ENCODE results near the gene LCA5L.

- TF ChIP-seq, protein P1, sequence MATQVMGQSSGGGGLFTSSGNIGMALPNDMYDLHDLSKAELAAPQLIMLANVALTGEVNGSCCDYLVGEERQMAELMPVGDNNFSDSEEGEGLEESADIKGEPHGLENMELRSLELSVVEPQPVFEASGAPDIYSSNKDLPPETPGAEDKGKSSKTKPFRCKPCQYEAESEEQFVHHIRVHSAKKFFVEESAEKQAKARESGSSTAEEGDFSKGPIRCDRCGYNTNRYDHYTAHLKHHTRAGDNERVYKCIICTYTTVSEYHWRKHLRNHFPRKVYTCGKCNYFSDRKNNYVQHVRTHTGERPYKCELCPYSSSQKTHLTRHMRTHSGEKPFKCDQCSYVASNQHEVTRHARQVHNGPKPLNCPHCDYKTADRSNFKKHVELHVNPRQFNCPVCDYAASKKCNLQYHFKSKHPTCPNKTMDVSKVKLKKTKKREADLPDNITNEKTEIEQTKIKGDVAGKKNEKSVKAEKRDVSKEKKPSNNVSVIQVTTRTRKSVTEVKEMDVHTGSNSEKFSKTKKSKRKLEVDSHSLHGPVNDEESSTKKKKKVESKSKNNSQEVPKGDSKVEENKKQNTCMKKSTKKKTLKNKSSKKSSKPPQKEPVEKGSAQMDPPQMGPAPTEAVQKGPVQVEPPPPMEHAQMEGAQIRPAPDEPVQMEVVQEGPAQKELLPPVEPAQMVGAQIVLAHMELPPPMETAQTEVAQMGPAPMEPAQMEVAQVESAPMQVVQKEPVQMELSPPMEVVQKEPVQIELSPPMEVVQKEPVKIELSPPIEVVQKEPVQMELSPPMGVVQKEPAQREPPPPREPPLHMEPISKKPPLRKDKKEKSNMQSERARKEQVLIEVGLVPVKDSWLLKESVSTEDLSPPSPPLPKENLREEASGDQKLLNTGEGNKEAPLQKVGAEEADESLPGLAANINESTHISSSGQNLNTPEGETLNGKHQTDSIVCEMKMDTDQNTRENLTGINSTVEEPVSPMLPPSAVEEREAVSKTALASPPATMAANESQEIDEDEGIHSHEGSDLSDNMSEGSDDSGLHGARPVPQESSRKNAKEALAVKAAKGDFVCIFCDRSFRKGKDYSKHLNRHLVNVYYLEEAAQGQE (IDR thresholded peaks at IDR 0.05): no peak
- TF ChIP-seq, protein P2, sequence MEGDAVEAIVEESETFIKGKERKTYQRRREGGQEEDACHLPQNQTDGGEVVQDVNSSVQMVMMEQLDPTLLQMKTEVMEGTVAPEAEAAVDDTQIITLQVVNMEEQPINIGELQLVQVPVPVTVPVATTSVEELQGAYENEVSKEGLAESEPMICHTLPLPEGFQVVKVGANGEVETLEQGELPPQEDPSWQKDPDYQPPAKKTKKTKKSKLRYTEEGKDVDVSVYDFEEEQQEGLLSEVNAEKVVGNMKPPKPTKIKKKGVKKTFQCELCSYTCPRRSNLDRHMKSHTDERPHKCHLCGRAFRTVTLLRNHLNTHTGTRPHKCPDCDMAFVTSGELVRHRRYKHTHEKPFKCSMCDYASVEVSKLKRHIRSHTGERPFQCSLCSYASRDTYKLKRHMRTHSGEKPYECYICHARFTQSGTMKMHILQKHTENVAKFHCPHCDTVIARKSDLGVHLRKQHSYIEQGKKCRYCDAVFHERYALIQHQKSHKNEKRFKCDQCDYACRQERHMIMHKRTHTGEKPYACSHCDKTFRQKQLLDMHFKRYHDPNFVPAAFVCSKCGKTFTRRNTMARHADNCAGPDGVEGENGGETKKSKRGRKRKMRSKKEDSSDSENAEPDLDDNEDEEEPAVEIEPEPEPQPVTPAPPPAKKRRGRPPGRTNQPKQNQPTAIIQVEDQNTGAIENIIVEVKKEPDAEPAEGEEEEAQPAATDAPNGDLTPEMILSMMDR (IDR thresholded peaks at IDR 0.05): no peak
- no peak for TF ChIP-seq RFX5 (IDR thresholded peaks at IDR 0.05)
- no peak for TF ChIP-seq POLR2A (IDR thresholded peaks at IDR 0.05; ENCODE audit: low read length)
- TF ChIP-seq, protein P3, sequence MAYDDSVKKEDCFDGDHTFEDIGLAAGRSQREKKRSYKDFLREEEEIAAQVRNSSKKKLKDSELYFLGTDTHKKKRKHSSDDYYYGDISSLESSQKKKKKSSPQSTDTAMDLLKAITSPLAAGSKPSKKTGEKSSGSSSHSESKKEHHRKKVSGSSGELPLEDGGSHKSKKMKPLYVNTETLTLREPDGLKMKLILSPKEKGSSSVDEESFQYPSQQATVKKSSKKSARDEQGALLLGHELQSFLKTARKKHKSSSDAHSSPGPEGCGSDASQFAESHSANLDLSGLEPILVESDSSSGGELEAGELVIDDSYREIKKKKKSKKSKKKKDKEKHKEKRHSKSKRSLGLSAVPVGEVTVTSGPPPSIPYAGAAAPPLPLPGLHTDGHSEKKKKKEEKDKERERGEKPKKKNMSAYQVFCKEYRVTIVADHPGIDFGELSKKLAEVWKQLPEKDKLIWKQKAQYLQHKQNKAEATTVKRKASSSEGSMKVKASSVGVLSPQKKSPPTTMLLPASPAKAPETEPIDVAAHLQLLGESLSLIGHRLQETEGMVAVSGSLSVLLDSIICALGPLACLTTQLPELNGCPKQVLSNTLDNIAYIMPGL (CRISPR knock-in tag; IDR thresholded peaks at IDR 0.05; ENCODE audit: borderline replicate concordance): no peak
- TF ChIP-seq, protein P4, sequence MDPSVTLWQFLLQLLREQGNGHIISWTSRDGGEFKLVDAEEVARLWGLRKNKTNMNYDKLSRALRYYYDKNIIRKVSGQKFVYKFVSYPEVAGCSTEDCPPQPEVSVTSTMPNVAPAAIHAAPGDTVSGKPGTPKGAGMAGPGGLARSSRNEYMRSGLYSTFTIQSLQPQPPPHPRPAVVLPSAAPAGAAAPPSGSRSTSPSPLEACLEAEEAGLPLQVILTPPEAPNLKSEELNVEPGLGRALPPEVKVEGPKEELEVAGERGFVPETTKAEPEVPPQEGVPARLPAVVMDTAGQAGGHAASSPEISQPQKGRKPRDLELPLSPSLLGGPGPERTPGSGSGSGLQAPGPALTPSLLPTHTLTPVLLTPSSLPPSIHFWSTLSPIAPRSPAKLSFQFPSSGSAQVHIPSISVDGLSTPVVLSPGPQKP (IDR thresholded peaks at IDR 0.05; ENCODE audit: low read depth, low read length): no peak
- no peak for TF ChIP-seq EP300 (IDR thresholded peaks at IDR 0.05)
- TF ChIP-seq FOXS1 (CRISPR knock-in tag; IDR thresholded peaks at IDR 0.05): no peak
- TF ChIP-seq SMC3 (IDR thresholded peaks at IDR 0.05): no peak
These were observed 16.1 kb downstream of the LCA5L start for GRCh38 chr21:39429445-39429844.

Data from A549 (cell line).